GM18858 (cell line): ENCODE results near the gene HSD17B11.
A peak's percentile ranks its signal among the peaks of the same experiment; 100 is the strongest.
"Not testable (repeated sequence)": the region's sequence is repeated elsewhere in the genome, so short reads cannot be mapped to it uniquely, and the experiment has no call there.

Experiments used
- ATAC-seq: cut with Tn5 transposase; IDR thresholded peaks from one replicate; pipeline ENCODE4 v1.9.1; 2021; ENCODE audit not compliant: unreplicated experiment

HSD17B11 gene

GRCh38 chr4:87310691-87311335 lies 80.2 kb downstream of the HSD17B11 start:
- ATAC-seq = no peak

- no peak for ATAC-seq
Measured at GRCh38 chr4:87309625-87310024, 81.4 kb downstream of the HSD17B11 start.

DNA sequence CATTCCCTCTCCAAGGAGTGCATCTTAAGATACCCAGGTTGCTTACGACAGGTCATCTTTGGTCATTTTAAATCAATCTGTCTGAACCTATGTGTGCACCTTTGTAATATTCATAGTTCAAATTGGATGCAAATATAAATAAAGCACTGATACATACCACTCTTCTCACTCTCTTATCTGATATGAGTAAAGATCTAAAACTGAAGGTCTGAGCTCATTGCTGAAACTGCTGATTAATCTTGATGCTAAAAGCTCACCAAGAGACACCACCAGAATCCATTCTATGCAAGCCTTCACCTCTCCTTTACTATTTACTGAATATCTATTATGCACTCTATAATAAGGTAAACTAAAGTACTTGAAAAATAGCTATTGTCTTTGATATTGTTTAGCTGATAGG lies 84.9 kb downstream of the HSD17B11 start:
- peak; percentile 47 for ATAC-seq

- ATAC-seq = no peak
Measured at GRCh38 chr4:87305562-87305961, 85.4 kb downstream of the HSD17B11 start.

DNA sequence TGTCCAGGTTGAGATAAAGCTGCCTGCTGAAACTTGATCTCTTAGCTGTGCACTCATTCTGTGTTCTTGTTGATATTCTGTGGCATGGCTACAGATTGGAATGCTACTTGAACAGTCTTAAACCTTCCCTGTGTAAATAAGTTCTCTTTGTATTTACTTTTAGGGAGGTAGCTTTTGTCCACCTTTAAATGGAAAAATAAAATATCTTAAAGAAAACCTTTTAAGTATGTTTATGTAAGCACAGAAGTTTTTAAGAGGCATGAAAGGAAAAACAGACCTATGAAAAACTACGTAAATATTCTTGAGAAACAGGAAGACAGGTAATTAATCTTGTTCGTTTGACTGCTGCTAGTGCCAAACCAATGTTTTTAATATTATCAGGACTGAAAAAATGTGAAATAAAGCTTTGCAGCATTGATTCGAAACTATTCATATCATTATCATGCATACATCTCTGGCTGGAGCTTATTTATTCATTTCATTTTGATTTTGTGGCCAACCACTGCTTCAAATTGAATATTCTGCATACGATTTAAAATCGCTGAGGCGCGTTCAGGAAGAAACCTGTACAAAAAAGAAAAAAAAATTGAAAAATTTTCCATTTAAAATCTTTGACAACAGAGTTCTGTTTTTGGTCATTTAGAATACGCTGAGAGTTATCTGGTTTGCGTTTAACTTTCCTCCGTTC lies 86.1 kb downstream of the HSD17B11 start:
- ATAC-seq = no peak

DNA sequence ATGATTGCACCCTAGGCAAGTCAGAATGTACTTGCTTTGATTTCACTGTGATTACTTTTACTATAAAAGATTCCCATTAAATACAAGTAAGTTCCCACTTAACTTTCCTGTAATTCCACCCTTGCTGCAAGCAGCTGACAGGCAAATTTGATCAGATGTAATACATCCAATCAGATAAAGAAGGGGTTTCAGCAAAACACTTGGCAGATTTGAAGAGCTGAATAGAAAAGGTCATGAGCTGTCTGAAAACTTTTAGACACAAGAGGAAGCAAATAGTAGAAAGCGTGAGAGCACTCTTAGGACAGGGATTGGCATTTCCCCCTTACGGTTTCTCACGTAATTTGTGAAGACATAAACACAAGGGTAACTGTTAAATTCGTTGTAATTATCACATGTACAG lies 91.1 kb downstream of the HSD17B11 start:
- no peak for ATAC-seq

- no peak for ATAC-seq
Measured at GRCh38 chr4:87298362-87298761, 92.6 kb downstream of the HSD17B11 start.

DNA sequence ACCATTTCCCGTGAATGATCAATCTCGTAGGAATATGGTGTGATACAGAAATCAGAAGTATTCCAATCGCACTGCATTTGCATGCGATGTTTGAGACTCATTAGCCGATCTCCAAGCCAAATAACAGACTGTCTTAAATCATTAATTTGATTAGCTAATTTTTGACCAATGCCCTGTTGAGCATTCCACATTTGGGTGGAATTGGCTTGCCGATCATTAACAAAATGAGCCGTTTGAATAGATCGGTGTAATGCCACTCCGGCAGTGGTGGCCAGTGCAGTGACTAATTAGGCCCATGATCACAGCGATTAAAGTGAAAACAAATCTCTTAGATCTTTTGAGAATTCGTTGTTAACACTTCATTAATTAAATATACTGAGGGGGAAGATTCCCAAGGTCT lies 96.1 kb downstream of the HSD17B11 start:
- not testable (repeated sequence) for ATAC-seq

- ATAC-seq = not testable (repeated sequence)
Measured at GRCh38 chr4:87293889-87294288, 97.1 kb downstream of the HSD17B11 start.

- no peak for ATAC-seq
Measured at GRCh38 chr4:87286970-87287369, 104.0 kb downstream of the HSD17B11 start.
